ENCODE measurements around the gene PTPRA. TPM values are rescaled to one million over a fixed set of nuclear protein-coding genes. Genes with fewer than 3 reads are reported as not detected.

PTPRA gene
- total and polyA plus RNA-seq, 9 of the 15 experiments (the other 6 are each of a cell fraction or from before 2014, with no cell fraction given) = 3.4 to 80.5 (median 28.0) TPM

DNA sequence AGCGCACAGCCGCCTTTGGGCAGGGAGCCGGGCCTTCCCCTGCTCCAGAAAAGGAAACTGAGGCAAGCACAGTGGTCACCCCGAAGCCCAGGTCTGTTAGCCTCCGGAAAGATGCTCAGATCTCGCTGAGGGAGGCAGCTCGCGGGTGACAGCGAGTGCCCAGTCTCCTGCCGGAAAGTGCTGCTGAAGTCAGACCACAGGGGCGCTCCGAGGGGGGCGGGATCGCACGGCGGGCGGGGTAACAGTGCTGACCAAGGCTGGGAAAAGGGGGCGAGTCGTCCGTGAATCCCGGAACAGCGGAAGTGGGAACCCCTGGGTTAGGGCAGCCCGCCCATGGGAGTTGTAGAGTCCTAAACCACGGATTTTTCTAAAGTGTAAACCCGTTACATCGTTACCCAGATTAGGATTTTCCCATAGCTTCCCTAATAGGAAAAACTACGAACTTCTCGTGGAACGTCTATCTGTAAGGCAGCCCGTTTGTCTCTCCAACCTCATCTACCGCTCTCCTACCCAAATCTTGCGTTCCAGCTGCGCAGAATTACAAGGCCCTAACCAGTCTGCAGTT is 32.2 kb upstream of the PTPRA start:
- Histone ChIP-seq H3K79me2 (ENCODE audit: control insufficient read depth, insufficient read depth, low read length) (peaks cover 3% of the 10 kb centered on the region; the same call in 1 of the 3 replicates), H3K27me3 (ENCODE audit: control insufficient read depth in 2 of 2, insufficient read depth in 2 of 2, low read length in 2 of 2) (no peaks in the 10 kb centered on the region), H3K4me1 (replicated peaks in 1 of 2; ENCODE audit: control insufficient read depth in 2 of 2, insufficient read depth in 2 of 2, low read length in 2 of 2) (peaks cover 9 to 25% of the 10 kb centered on the region in 2 experiments; a peak in 4 of 5 replicates), H3K36me3 (ENCODE audit: control insufficient read depth, insufficient read depth, low read length) (no peaks in the 10 kb centered on the region), H3K4me2 (ENCODE audit: insufficient read depth, low read length) (peak overlapping the region; percentile 90), H3K9me1 (ENCODE audit: control insufficient read depth, insufficient read depth, low read length) (no peaks in the 10 kb centered on the region), H2AFZ (ENCODE audit: low read depth, low read length) (peak overlapping the region; percentile 81), H3K27ac (ENCODE audit: extremely low read depth, low read depth, low read length) (peak overlapping the region; percentile 10; the same call in 1 of the 3 replicates), H3K4me3 (peak overlapping the region; percentile 67), H3K9me3 (replicated peaks; ENCODE audit: control insufficient read depth, insufficient read depth, low read depth, low read length) (no peaks in the 10 kb centered on the region), H3K9ac (ENCODE audit: insufficient read depth in 1 of 2, low read depth in 2 of 2, low read length in 2 of 2) (peak overlapping the region; percentile 83 to 93), H4K20me1 (replicated peaks; ENCODE audit: control insufficient read depth, insufficient read depth, low read length) (no peaks in the 10 kb centered on the region)
- TF ChIP-seq ZNF121 (CRISPR knock-in tag; conservative IDR thresholded peaks at IDR 0.05) (no peak), CREM (IDR thresholded peaks at IDR 0.05; ENCODE audit: low read depth) (0 out of 2 replicates have a peak, but pooled peaks have one; percentile 2), FOSL1 (tag; conservative IDR thresholded peaks at IDR 0.05) (0 out of 2 replicates have a peak, but pooled peaks have one; percentile 8), SAP30 (IDR thresholded peaks at IDR 0.05; ENCODE audit: borderline replicate concordance, insufficient read depth, low read depth, low read length, poor library complexity, severe bottlenecking) (peak; percentile 59), HMGN3 (IDR thresholded peaks at IDR 0.05; ENCODE audit: borderline replicate concordance, extremely low read depth, insufficient read length, low read depth, low read length) (peak; percentile 3), PCBP2 (IDR thresholded peaks at IDR 0.05; ENCODE audit: low read depth, low read length, poor library complexity, severe bottlenecking) (no peak)
- TF ChIP-seq, protein P1, sequence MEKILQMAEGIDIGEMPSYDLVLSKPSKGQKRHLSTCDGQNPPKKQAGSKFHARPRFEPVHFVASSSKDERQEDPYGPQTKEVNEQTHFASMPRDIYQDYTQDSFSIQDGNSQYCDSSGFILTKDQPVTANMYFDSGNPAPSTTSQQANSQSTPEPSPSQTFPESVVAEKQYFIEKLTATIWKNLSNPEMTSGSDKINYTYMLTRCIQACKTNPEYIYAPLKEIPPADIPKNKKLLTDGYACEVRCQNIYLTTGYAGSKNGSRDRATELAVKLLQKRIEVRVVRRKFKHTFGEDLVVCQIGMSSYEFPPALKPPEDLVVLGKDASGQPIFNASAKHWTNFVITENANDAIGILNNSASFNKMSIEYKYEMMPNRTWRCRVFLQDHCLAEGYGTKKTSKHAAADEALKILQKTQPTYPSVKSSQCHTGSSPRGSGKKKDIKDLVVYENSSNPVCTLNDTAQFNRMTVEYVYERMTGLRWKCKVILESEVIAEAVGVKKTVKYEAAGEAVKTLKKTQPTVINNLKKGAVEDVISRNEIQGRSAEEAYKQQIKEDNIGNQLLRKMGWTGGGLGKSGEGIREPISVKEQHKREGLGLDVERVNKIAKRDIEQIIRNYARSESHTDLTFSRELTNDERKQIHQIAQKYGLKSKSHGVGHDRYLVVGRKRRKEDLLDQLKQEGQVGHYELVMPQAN (IDR thresholded peaks at IDR 0.05; ENCODE audit: borderline replicate concordance) = 0 out of 2 replicates have a peak, but pooled peaks have one; percentile 28
- TF ChIP-seq, protein P2, sequence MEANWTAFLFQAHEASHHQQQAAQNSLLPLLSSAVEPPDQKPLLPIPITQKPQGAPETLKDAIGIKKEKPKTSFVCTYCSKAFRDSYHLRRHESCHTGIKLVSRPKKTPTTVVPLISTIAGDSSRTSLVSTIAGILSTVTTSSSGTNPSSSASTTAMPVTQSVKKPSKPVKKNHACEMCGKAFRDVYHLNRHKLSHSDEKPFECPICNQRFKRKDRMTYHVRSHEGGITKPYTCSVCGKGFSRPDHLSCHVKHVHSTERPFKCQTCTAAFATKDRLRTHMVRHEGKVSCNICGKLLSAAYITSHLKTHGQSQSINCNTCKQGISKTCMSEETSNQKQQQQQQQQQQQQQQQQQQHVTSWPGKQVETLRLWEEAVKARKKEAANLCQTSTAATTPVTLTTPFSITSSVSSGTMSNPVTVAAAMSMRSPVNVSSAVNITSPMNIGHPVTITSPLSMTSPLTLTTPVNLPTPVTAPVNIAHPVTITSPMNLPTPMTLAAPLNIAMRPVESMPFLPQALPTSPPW (CRISPR knock-in tag; IDR thresholded peaks at IDR 0.05) = 0 out of 2 replicates have a peak, but pooled peaks have one; percentile 42
- TF ChIP-seq, protein P3, sequence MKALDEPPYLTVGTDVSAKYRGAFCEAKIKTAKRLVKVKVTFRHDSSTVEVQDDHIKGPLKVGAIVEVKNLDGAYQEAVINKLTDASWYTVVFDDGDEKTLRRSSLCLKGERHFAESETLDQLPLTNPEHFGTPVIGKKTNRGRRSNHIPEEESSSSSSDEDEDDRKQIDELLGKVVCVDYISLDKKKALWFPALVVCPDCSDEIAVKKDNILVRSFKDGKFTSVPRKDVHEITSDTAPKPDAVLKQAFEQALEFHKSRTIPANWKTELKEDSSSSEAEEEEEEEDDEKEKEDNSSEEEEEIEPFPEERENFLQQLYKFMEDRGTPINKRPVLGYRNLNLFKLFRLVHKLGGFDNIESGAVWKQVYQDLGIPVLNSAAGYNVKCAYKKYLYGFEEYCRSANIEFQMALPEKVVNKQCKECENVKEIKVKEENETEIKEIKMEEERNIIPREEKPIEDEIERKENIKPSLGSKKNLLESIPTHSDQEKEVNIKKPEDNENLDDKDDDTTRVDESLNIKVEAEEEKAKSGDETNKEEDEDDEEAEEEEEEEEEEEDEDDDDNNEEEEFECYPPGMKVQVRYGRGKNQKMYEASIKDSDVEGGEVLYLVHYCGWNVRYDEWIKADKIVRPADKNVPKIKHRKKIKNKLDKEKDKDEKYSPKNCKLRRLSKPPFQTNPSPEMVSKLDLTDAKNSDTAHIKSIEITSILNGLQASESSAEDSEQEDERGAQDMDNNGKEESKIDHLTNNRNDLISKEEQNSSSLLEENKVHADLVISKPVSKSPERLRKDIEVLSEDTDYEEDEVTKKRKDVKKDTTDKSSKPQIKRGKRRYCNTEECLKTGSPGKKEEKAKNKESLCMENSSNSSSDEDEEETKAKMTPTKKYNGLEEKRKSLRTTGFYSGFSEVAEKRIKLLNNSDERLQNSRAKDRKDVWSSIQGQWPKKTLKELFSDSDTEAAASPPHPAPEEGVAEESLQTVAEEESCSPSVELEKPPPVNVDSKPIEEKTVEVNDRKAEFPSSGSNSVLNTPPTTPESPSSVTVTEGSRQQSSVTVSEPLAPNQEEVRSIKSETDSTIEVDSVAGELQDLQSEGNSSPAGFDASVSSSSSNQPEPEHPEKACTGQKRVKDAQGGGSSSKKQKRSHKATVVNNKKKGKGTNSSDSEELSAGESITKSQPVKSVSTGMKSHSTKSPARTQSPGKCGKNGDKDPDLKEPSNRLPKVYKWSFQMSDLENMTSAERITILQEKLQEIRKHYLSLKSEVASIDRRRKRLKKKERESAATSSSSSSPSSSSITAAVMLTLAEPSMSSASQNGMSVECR (CRISPR knock-in tag; IDR thresholded peaks at IDR 0.05) = peak; percentile 44; the same call in 1 of the 2 replicates
- 7% methylated on average over 14 of the region's 33 CpGs for WGBS (ENCODE audit: insufficient coverage, low coverage, missing lambda C conversion rate)
- ATAC-seq (peak; percentile 79), DNase-seq (ENCODE audit: extremely low read depth in 1 of 4, low spot score in 3 of 4) (peak; percentile 52 to 67 (median 61)), FAIRE-seq (no peak)
- intact Hi-C loops (cut with micrococcal nuclease) (no loop called here), in situ Hi-C loops (cut with MboI) (no loop called here)
- ChIA-PET CTCF (ENCODE audit: low intra/inter-chr PET ratio) (interaction anchor here (0.5 kb wide), 1 partner anchor 428 kb away, joined by 6 read pairs; no protein-coding TSS in a partner anchor), POLR2A (interaction anchor here (0.8 to 1.0 kb wide), 4 partner anchors 14 to 30 kb away, joined by 3 read pairs; no protein-coding TSS in a partner anchor)
- TSS peak; percentile 74 for BruUV-seq (replicated peaks)

Data from K562 (cell line).